ENCODE results near the gene PDE6B. TPM values are rescaled to one million over a fixed set of nuclear protein-coding genes. Genes with fewer than 3 reads are reported as not detected.
A peak's percentile ranks its signal among the peaks of the same experiment; 100 is the strongest.

The PDE6B gene
- total RNA-seq, 2 experiments from 2014 or later = 11.4 to 12.4 TPM

DNA sequence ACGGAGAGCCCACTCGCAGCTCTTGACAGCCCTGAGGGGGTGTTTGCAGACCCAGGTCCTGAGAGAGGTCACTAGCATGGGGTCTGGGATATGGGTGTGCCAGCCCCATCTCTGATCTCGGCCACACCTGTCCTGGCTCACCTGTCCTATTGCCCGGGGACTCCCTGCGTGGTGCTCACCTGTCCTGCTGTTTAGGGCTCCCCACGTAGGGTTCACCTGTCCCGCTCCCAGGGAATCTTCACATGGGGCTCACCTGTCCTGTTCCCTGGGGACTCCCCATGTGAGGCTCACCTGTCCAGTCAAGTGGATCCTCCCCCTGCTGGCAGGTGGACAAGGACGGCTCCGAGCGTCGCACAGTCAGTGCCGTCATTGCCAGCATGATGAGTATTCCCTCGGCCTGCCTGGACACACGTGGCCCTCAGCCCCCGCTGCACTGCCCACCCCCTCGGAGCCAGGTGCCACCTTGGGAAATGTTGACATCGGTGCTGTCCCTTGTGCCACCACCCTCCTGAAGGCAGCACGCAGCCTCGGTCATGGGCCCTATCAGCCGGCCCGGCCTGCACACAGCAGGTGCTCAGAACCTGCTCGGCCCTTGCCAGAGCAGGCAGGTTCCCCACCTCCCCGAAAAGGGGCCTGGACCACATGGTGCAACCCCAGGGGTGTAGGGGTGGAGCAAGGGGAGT lies 57.3 kb downstream of the PDE6B start:
- H3K4me1 ChIP-seq (ENCODE audit: insufficient read depth, low read length) = peaks cover 30% of the 10 kb centered on the region
- TF ChIP-seq, protein P1, sequence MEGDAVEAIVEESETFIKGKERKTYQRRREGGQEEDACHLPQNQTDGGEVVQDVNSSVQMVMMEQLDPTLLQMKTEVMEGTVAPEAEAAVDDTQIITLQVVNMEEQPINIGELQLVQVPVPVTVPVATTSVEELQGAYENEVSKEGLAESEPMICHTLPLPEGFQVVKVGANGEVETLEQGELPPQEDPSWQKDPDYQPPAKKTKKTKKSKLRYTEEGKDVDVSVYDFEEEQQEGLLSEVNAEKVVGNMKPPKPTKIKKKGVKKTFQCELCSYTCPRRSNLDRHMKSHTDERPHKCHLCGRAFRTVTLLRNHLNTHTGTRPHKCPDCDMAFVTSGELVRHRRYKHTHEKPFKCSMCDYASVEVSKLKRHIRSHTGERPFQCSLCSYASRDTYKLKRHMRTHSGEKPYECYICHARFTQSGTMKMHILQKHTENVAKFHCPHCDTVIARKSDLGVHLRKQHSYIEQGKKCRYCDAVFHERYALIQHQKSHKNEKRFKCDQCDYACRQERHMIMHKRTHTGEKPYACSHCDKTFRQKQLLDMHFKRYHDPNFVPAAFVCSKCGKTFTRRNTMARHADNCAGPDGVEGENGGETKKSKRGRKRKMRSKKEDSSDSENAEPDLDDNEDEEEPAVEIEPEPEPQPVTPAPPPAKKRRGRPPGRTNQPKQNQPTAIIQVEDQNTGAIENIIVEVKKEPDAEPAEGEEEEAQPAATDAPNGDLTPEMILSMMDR (IDR thresholded peaks at IDR 0.05) = no peak
- intact Hi-C loops (cut with DNase I, micrococcal nuclease) = no loop called here
- no peak overlapping the region for H3K4me3 ChIP-seq (ENCODE audit: low read length)
- ATAC-seq (ENCODE audit: poor library complexity) (no peak), DNase-seq (peak in 1 of 14 experiments; percentile 34)
- Mint-ChIP-seq H3K27ac (no peak overlapping the region), H3K36me3 (ENCODE audit: low read depth) (no peaks in the 10 kb centered on the region), H3K27me3 (peaks cover 13% of the 10 kb centered on the region), H3K4me3 (no peak overlapping the region), H3K9me3 (no peaks in the 10 kb centered on the region), H3K4me1 (ENCODE audit: low read depth) (no peaks in the 10 kb centered on the region)
- peaks cover 0 to under 1% of the 10 kb centered on the region in 2 experiments for H3K27me3 ChIP-seq (ENCODE audit: control insufficient read depth in 1 of 2, insufficient read depth in 2 of 2, low read length in 2 of 2)
- peaks cover 0 to 7% of the 10 kb centered on the region in 2 experiments for H3K9me3 ChIP-seq (ENCODE audit: control insufficient read depth in 1 of 2, insufficient read depth in 1 of 2, low read length in 2 of 2)
- POLR2A ChIA-PET = no interaction called here
- no peak overlapping the region for H3K27ac ChIP-seq (ENCODE audit: low read depth in 1 of 2, low read length in 2 of 2)
- CTCF ChIA-PET = no interaction called here
- H3K36me3 ChIP-seq (ENCODE audit: insufficient read depth, low read length) = no peaks in the 10 kb centered on the region

DNA sequence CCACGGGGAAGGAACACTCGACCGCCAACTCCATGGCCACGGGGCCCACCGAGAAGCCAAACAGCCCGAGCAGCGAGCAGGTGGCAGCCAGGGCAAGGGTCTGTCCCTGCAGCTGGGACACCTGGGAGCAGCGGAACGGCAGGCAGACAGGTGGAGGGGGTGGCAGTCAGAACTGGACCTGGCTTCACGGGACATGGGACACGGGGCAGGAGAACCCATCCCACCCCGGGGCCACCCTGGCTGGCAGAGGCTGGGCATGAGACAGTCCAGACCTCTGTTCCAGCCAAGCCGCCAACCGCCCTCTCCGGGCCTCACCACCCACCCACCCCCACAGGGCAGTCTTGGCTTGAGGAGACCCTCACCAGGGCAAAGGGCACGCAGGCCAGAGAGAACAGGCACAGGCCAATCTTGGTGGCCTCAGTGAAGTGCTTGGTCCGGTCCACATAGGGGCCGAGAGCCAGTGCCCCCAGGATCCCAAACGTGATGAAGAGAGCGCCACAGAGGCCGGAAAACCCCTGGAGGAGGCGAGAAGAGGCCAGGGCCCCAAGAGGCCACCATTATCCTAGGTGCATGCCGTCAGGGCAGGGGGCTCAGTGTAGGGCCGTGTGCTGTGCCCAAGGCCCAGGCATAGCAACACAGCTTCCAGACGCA lies 58.0 kb downstream of the PDE6B start:
- intact Hi-C loops (cut with DNase I, micrococcal nuclease) = no loop called here
- TF ChIP-seq, protein P1 (IDR thresholded peaks at IDR 0.05) = no peak
- H3K4me3 ChIP-seq (ENCODE audit: low read length) = no peak overlapping the region
- H3K27ac ChIP-seq (ENCODE audit: low read depth in 1 of 2, low read length in 2 of 2) = no peak overlapping the region
- peaks cover 36% of the 10 kb centered on the region for H3K4me1 ChIP-seq (ENCODE audit: insufficient read depth, low read length)
- Mint-ChIP-seq H3K4me1 (ENCODE audit: low read depth) (no peaks in the 10 kb centered on the region), H3K4me3 (no peak overlapping the region), H3K27me3 (peaks cover 16% of the 10 kb centered on the region), H3K9me3 (no peaks in the 10 kb centered on the region), H3K36me3 (ENCODE audit: low read depth) (no peaks in the 10 kb centered on the region), H3K27ac (no peak overlapping the region)
- peaks cover 0 to 11% of the 10 kb centered on the region in 2 experiments for H3K9me3 ChIP-seq (ENCODE audit: control insufficient read depth in 1 of 2, insufficient read depth in 1 of 2, low read length in 2 of 2)
- ATAC-seq (ENCODE audit: poor library complexity) = peak; percentile 26
- POLR2A ChIA-PET = no interaction called here
- peaks cover 5 to 8% of the 10 kb centered on the region in 2 experiments for H3K27me3 ChIP-seq (ENCODE audit: control insufficient read depth in 1 of 2, insufficient read depth in 2 of 2, low read length in 2 of 2)
- no peaks in the 10 kb centered on the region for H3K36me3 ChIP-seq (ENCODE audit: insufficient read depth, low read length)
- DNase-seq = peak in 1 of 14 experiments; percentile 26
- CTCF ChIA-PET = interaction anchor here (0.8 kb wide), 1 partner anchor 10 kb away, joined by 4 read pairs; the partner anchor contains the start of gene ATP5ME

DNA sequence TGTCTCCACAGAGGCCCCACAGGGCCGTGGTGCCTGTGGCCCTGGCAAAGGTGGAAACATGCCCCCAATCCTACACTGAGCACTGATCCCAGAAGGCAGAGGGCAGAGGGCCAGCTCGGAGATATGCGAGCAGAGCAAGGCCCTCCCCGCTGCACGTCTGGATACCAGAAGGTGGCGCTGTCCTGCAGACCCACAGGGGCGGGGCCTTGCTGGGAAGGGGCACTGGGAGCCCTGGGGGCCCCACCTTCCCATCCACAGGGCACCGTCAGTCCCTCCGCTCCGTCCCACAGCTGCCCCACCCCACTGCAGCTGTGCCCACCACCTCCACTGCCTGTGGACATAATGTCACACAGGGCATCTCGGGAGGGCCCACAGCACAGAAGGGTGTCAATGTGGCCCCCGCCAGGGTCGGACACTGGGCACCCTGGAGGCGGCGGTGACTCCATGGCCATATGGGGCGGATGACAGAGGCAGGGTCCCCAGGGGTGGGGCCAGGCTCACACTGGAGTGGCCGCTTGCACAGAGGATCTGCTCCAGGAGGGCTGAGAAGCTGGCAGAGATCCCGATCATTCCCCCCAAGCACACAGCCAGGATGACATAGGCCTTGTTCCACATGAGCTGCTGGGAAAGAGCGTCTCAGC lies 58.7 kb downstream of the PDE6B start:
- Mint-ChIP-seq H3K27me3 (peaks cover 16% of the 10 kb centered on the region), H3K4me1 (ENCODE audit: low read depth) (no peaks in the 10 kb centered on the region), H3K9me3 (no peaks in the 10 kb centered on the region), H3K36me3 (ENCODE audit: low read depth) (no peaks in the 10 kb centered on the region), H3K4me3 (no peak overlapping the region), H3K27ac (no peak overlapping the region)
- Histone ChIP-seq H3K4me1 (ENCODE audit: insufficient read depth, low read length) (peaks cover 41% of the 10 kb centered on the region), H3K27me3 (ENCODE audit: control insufficient read depth in 1 of 2, insufficient read depth in 2 of 2, low read length in 2 of 2) (peaks cover 6 to 12% of the 10 kb centered on the region in 2 experiments), H3K9me3 (ENCODE audit: control insufficient read depth in 1 of 2, insufficient read depth in 1 of 2, low read length in 2 of 2) (peaks cover 0 to 11% of the 10 kb centered on the region in 2 experiments), H3K4me3 (ENCODE audit: low read length) (no peak overlapping the region), H3K36me3 (ENCODE audit: insufficient read depth, low read length) (no peaks in the 10 kb centered on the region), H3K27ac (ENCODE audit: low read depth in 1 of 2, low read length in 2 of 2) (no peak overlapping the region)
- CTCF ChIA-PET = interaction anchor here (0.8 kb wide), 1 partner anchor 10 kb away, joined by 4 read pairs; the partner anchor contains the start of gene ATP5ME
- TF ChIP-seq, protein P1 (IDR thresholded peaks at IDR 0.05) = no peak
- DNase-seq (peak in 5 of 14 experiments; percentile 20 to 70 (median 42)), ATAC-seq (ENCODE audit: poor library complexity) (peak; percentile 37)
- POLR2A ChIA-PET = no interaction called here
- intact Hi-C loops (cut with DNase I, micrococcal nuclease) = no loop called here

Data from CD4-positive, alpha-beta T cell (primary cell).